Mucosa of rectum (tissue), 2 donors: Measurements from ENCODE around the gene PSMG3.

Experiments
- H3K27ac ChIP-seq, 2 donors: one replicate each; pipeline ENCODE4 v1.7.0; 2013; ENCODE audit warnings: inconsistent platforms in 2 of 2, low read depth in 2 of 2, low read length in 2 of 2
- H3K27me3 ChIP-seq, 2 donors: one replicate each; pipeline ENCODE4 v1.7.0; 2013; ENCODE audit warnings: low read length in 2 of 2; ENCODE audit not compliant: control insufficient read depth in 2 of 2, insufficient read depth in 2 of 2
- H3K36me3 ChIP-seq, 2 donors: one replicate each; pipeline ENCODE4 v1.7.0; 2013; ENCODE audit warnings: low read length in 2 of 2; ENCODE audit not compliant: control insufficient read depth in 2 of 2, insufficient read depth in 2 of 2
- H3K4me1 ChIP-seq, 2 donors: one replicate each; pipeline ENCODE4 v1.7.0; 2013; ENCODE audit warnings: low read length in 2 of 2, mild to moderate bottlenecking in 1 of 2; ENCODE audit not compliant: control insufficient read depth in 2 of 2, insufficient read depth in 2 of 2
- H3K4me3 ChIP-seq, 2 donors: one replicate each; pipeline ENCODE4 v1.7.0; 2013; ENCODE audit warnings: low read length in 2 of 2
- H3K9ac ChIP-seq, 2 donors: one replicate each; pipeline ENCODE4 v1.7.0; 2013; ENCODE audit warnings: low read length in 2 of 2, low read depth in 1 of 2, mild to moderate bottlenecking in 1 of 2
- H3K9me3 ChIP-seq, 2 donors: one replicate each; pipeline ENCODE4 v1.7.0; 2013; ENCODE audit warnings: low read length in 2 of 2; ENCODE audit not compliant: control insufficient read depth in 2 of 2
- donor health status: healthy.
- donor health status: Normal muscosa, but diverticular disease.

The PSMG3 gene

GRCh38 chr7:1558841-1559625 is 10.8 kb downstream of the PSMG3 start:
- H3K9ac ChIP-seq: peak overlapping the region in 1 of 2 donors; percentile 48
- H3K4me3 ChIP-seq: no peak overlapping the region
- H3K27ac ChIP-seq: peak overlapping the region; percentile 52 to 71
- H3K27me3 ChIP-seq: no peaks in the 10 kb centered on the region
- H3K36me3 ChIP-seq: no peaks in the 10 kb centered on the region
- peaks cover 26 to 44% of the 10 kb centered on the region in 2 donors for H3K4me1 ChIP-seq
- no peaks in the 10 kb centered on the region for H3K9me3 ChIP-seq

GRCh38 chr7:1558181-1558811 is 11.5 kb downstream of the PSMG3 start:
- H3K36me3 ChIP-seq: peaks cover 0 to 3% of the 10 kb centered on the region in 2 donors
- H3K9me3 ChIP-seq: no peaks in the 10 kb centered on the region
- H3K4me1 ChIP-seq: peaks cover 26 to 44% of the 10 kb centered on the region in 2 donors
- peak overlapping the region in 1 of 2 donors; percentile 19 for H3K9ac ChIP-seq
- no peak overlapping the region for H3K4me3 ChIP-seq
- H3K27me3 ChIP-seq: no peaks in the 10 kb centered on the region
- H3K27ac ChIP-seq: peak overlapping the region; percentile 52 to 71

GRCh38 chr7:1557771-1558170 is 12.1 kb downstream of the PSMG3 start:
- H3K4me1 ChIP-seq: peaks cover 26 to 44% of the 10 kb centered on the region in 2 donors
- H3K27me3 ChIP-seq: no peaks in the 10 kb centered on the region
- H3K27ac ChIP-seq: no peak overlapping the region
- no peak overlapping the region for H3K9ac ChIP-seq
- no peaks in the 10 kb centered on the region for H3K9me3 ChIP-seq
- H3K36me3 ChIP-seq: peaks cover 0 to 3% of the 10 kb centered on the region in 2 donors
- H3K4me3 ChIP-seq: no peak overlapping the region

- peaks cover 26 to 44% of the 10 kb centered on the region in 2 donors for H3K4me1 ChIP-seq
- peak overlapping the region in 1 of 2 donors; percentile 93 for H3K9ac ChIP-seq
- no peaks in the 10 kb centered on the region for H3K9me3 ChIP-seq
- H3K36me3 ChIP-seq: peaks cover 0 to 6% of the 10 kb centered on the region in 2 donors
- H3K27me3 ChIP-seq: no peaks in the 10 kb centered on the region
- H3K4me3 ChIP-seq: no peak overlapping the region
- peak overlapping the region; percentile 98 to 99 for H3K27ac ChIP-seq
Measured at GRCh38 chr7:1557006-1557405, 12.8 kb downstream of the PSMG3 start.

GRCh38 chr7:1555813-1556543 is 13.9 kb downstream of the PSMG3 start, which contains the start of gene TMEM184A:
Gene TMEM184A, minus strand, starts transcription at chr7:1556205. Its CDS starts 721 bp downstream, at chr7:1555484.
- H3K36me3 ChIP-seq: peaks cover 0 to 6% of the 10 kb centered on the region in 2 donors
- peak within 1 kb of the TSS; percentile 98 to 99 for H3K27ac ChIP-seq
- no peaks in the 10 kb centered on the region for H3K27me3 ChIP-seq
- H3K9ac ChIP-seq: peak within 1 kb of the TSS; percentile 74 to 93
- H3K4me3 ChIP-seq: peak within 1 kb of the TSS; percentile 65 to 68
- H3K4me1 ChIP-seq: peaks cover 26 to 44% of the 10 kb centered on the region in 2 donors
- no peaks in the 10 kb centered on the region for H3K9me3 ChIP-seq

- peak overlapping the region; percentile 65 to 68 for H3K4me3 ChIP-seq
- no peaks in the 10 kb centered on the region for H3K27me3 ChIP-seq
- H3K9me3 ChIP-seq: no peaks in the 10 kb centered on the region
- H3K27ac ChIP-seq: peak overlapping the region; percentile 98 to 99
- H3K9ac ChIP-seq: peak overlapping the region; percentile 74 to 93
- H3K4me1 ChIP-seq: peaks cover 26 to 41% of the 10 kb centered on the region in 2 donors
- peaks cover 0 to 6% of the 10 kb centered on the region in 2 donors for H3K36me3 ChIP-seq
Measured at GRCh38 chr7:1555046-1555812, 14.6 kb downstream of the PSMG3 start.

DNA sequence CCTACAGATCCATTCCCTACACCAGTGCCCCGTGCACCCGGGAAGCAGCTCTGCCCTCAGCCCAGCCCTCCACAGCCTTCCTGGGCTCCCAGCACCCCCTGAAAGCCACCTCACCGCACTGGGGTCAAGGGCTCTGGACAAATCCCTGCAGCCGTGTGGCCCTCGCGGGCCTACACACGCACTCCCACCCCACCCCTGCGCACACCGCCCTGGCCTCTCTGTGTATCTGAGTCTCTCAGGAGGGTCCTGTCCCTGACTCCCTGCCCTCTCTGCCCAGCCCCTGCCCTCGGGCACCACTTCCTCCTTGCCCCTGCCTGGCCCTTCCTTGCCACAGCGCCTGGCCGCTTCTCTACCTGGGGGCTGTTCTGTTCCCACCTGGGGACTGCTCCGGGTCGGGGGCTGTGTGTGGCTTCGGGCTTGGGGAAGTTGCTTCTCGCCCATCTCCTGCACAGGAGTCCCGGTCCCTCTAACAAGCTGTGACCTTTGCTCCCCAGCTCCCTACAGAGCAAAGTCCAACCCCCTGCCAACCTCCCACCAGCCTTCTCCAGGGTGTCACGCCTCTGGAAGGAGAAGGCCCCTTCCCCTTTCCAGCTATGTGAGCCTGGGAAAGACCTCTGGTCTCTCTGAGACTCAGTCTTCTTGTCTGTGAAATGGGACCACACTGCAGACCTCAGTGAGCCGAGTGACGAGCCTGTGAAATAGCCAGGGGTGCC is 15.3 kb downstream of the PSMG3 start:
- Histone ChIP-seq H3K36me3 (peaks cover 0 to 6% of the 10 kb centered on the region in 2 donors), H3K4me3 (peak overlapping the region; percentile 65 to 68), H3K9ac (peak overlapping the region; percentile 47 to 93), H3K9me3 (no peaks in the 10 kb centered on the region), H3K4me1 (peaks cover 24 to 37% of the 10 kb centered on the region in 2 donors), H3K27ac (peak overlapping the region; percentile 98 to 99), H3K27me3 (no peaks in the 10 kb centered on the region)

- Histone ChIP-seq H3K36me3 (peaks cover 7 to 10% of the 10 kb centered on the region in 2 donors), H3K9me3 (no peaks in the 10 kb centered on the region), H3K27ac (no peak overlapping the region), H3K4me1 (peaks cover 18 to 30% of the 10 kb centered on the region in 2 donors), H3K9ac (no peak overlapping the region), H3K27me3 (no peaks in the 10 kb centered on the region), H3K4me3 (no peak overlapping the region)
Measured at GRCh38 chr7:1553512-1554210, 16.2 kb downstream of the PSMG3 start.
